Islet of Langerhans (tissue), 1 donor: ENCODE results near the gene KRTAP10-10.
"Not testable (repeated sequence)": the region's sequence is repeated elsewhere in the genome, so short reads cannot be mapped to it uniquely, and the experiment has no call there.

Experiments used
- FAIRE-seq: peaks from one replicate; lab custom pipeline; 2011; peaks lifted over from hg19 to GRCh38; lab: Jason Lieb, UNC

KRTAP10-10 gene

DNA sequence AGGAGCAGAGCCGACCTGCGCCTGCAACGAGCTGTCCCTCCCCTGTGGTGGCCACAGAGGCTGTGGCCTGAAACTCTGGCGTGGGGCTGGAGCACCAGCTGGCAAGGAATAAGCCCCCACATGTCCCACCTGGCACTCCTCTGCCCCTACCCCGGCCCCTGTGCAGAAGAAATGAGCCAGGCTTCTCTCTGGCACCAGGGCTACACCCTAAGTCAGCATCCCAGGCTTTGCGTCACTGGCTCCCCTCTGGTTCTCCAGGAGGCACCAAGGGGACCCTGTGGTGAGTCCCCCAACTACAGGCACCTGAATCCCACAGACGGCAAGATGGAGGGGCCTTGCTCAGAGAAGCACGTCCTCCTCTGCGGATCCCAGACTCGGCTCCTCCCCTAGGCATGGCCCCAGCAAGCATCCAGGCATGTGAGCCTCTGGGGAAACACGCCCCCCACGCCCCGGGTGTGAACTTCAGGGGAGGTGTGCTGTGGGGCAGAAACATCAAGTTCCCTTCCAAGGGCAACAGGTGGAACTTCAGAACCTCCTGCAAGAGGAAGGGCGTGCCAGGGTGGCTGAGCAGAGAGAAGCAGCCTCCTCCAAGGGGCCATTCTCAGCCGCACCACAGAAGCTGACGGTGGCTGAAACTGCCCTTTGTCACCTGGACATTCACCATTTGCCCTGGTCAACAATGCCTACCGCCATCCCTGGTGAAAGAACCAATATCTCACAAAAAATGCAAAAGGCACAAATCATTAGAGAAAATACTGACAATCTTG, 33.9 kb upstream of the KRTAP10-10 start:
- FAIRE-seq = no peak

DNA sequence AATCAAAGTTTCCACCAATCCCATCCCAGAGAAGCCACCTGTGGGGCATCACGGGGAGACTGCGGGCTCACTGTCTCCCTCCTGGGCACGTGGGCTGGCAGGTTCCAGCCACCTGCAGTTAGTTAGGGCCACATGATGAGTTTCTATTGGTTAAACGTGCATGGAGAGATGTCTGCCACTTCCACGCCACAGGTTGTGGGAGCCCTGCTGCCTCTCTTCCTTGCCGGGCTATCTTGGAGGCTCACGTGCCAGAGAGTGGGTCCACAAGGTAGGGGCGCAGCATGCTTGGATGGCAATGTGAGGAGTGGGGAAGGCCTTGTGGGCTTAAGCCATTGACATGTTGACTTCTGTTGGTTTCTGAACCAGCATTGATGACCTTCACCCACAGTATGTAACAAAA, 33.2 kb upstream of the KRTAP10-10 start:
- no peak for FAIRE-seq

DNA sequence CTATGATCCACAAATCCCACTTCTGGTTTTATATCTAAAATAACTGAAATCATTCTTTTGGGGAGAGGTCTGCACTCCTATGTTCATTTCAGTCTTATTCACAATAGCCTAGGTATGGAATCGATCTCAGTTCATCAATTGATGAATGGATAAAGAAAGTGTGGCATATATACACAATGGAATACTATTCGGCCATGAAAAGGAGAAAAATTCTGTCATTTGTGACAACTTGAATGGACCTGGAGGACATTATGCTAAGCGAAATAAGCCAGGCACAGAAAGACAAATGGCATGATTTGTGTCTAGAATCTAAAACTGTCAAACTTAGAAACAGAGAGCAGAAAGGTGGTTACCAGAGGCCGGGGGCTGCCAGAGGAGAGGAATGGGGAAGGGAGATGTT, 30.7 kb upstream of the KRTAP10-10 start:
- FAIRE-seq = no peak

DNA sequence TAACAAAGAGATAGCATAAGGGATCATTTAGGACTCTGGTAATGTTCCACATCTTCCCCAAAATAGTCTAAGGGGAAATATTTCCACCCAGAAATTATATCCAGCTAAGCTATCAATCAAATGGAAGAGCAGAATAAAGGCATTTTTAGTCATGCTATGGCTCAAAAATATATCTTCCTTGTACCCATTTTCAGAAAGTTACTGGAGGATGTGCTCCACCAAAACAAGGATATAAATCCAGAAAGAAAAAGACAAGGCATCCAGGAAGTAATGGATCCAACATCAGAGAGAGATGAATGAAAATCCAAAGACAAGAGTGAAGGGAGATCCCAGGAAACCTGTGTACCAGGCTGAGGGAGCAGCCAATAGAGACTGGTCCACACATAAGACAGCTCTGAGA, 28.0 kb upstream of the KRTAP10-10 start:
- FAIRE-seq = no peak

DNA sequence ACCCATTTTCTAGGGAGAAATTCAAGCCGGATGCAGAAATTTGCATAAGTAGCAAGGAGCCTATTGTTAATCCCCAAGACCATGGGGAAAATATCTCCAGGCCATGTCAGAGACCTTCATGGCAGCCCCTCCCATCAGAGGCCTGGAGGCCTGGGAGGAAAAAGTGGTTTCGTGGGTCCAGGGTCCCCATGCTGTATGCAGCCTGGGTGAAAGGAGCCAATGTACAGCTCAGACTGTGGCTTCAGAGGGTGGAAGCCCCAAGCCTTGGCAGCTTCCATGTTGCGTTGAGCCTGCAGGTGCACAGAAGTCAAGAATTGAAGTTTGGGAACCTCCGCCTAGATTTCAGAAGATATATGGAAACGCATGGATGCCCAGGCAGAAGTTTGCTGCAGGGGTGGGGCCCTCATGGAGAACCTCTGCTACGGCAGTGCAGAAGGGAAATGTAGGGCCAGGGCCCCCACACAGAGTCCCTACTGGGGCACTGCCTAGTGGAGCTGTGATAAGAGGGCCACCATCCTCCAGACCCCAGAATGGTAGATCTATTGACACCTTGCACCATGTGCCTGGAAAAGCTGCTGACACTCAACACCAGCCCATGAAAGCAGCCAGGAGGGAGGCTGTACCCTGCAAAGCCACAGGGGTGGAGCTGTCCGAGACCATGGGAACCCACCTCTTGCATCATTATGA, 26.9 kb upstream of the KRTAP10-10 start:
- not testable (repeated sequence) for FAIRE-seq

DNA sequence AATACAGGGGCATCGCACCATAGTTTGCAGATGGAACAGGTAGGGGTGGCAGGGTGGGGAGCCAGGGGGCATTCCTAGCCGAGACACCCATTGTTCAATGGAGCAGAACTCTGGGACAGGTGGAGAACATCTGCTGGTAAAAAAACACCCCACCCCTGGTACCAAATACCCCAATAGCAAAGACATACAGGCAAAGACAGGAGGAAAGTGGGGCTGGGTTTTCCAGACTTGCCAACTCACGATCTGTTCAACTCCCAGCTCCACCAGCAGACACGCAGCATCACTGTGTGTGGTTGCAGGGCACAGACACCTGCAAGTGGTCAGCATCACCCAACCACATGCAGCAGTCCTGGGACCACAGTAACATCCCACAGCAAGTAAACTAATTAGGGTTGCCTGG, 25.6 kb upstream of the KRTAP10-10 start:
- FAIRE-seq = no peak

DNA sequence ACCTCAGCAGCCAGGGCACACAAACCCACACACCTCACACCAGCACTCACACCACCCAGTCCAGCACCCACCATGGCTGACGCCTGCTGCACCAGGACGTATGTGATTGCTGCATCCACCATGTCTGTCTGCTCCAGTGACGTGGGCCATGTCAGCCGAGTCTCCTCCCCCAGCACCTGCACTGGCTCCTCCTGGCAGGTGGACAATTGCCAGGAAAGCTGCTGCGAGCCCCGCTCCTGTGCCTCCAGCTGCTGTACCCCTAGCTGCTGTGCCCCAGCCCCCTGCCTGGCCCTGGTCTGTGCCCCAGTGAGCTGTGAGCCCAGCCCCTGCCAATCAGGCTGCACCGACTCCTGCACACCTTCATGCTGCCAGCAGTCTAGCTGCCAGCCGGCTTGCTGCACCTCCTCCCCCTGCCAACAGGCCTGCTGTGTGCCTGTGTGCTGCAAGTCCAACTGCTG, 25.1 kb upstream of the KRTAP10-10 start, which contains the start of gene KRTAP10-8:
KRTAP10-8 (plus strand) TSS at position 51 of the 458 bp plus-strand sequence; CDS start at position 73, 22 bp downstream.
- no peak for FAIRE-seq

DNA sequence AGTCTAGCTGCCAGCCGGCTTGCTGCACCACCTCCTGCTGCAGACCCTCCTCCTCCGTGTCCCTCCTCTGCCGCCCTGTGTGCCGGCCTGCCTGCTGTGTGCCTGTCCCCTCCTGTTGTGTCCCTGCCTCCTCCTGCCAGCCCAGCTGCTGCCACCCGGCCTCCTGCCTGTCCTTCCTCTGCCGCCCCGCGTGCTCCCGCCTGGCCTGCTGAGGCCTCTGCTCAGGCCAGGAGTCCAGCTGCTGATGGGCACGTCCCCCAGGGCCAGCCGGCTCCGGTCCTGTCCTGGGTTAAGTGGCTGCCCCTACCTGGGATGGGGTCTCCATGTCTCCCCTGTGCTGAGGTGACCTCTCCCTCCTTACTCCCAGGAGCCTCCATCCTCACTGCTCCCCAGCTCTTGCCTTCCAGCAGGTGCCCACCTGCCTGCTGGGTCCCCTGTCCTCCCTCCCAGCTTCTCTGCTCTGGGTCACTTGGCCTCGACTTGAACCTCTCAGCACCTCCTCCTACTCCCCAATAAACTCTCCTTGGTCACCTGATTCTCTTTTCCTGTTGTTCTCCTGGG, 24.4 kb upstream of the KRTAP10-10 start:
- no peak for FAIRE-seq

DNA sequence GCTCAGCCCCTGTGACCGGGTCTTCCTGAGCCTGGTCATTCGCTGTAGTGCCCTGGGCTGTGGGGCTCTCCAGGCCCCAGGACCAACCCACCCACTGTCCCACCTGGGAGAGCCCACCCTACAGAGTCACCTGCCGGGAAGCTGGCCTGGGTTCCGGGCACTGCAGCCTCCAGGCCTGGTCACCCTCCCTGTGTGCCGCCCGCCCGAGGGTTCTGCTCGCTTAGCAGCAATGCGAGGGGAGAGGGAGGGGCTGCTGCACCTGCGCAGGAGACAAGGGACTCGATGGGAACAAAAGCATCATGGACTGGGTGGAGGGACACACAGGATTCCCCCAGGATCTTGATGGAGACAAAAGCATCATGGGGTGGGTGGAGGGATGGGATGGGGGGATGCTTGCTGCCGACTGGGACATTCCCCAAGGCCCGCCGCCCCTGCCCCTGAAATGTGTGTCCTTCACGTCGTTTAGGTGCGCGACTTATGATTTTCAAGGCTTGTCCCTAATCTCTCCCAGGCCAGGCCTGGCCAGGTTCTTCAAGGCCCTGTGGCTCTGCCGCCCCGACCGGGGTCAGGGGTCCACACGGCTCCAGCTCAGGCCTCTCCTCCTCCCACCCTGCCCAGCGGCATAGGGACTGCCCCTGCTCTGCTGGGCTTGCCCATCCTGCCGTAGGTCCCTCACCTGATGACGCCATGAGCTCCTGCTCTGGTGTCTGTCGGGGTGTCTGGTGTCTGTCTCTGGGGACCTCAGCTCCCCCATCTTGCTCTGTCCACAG, 23.6 kb upstream of the KRTAP10-10 start:
- no peak for FAIRE-seq

DNA sequence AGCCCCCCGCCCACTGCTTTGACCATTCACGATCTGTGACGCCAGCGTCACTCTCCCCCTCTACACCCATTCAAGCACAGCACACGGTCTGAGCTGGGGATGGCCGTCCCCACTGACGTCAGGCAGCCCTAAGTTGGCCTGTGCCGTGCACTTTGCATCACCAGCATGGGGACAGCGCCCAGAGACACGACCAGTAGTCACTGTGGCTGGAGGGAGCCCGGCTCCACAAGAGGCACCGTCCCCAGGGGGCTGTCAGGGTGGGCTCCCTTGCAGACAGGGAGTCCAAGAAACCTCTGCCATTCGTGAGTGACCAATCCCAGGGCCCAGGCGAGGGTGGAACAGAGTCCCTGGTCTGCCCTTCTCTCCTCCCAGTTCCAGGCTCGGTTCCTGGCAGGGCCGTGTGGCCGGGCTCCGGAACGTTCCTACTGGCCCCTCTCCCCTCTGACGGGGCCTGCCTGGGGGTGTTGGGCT, 23.0 kb upstream of the KRTAP10-10 start:
- no peak for FAIRE-seq

DNA sequence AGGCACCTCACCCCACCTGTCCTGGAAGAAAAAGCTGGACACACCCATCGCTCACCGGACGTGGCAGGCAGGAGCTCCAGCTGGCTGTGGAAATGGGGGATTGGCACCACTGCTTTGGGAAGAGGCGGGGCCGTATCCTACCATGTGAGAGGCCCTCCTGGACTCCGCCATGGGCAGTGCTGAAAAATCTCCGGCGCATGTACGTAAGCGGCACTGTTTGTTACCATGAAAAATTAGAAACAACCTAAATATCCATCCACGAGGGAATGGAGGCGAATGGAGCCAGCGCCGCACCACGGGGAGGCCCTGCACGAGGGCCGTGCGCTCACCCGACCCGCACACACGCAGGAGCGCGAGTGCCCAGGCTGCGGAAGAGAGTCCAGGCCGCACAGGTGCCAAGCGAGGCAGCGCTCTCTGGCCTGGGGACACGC, 22.2 kb upstream of the KRTAP10-10 start:
- FAIRE-seq = no peak

DNA sequence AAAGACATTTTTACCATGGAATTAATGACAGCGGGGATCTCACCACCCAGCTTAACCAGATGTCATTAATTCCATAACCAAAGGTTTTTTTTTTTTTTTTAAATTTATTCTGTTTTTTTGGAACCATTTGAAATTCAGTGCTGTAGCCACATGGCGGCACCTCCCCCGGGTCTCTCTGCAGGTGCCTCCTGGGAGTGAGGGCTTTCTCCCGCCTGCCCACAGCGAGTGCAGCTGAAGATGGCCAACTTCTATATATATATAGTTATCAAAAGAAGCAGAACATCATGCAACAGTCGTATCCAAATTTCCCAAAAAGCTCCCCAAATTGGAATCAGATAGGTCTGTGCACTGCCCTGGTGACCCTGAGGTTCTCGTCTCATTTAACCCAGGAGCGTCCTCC, 21.7 kb upstream of the KRTAP10-10 start:
- no peak for FAIRE-seq

DNA sequence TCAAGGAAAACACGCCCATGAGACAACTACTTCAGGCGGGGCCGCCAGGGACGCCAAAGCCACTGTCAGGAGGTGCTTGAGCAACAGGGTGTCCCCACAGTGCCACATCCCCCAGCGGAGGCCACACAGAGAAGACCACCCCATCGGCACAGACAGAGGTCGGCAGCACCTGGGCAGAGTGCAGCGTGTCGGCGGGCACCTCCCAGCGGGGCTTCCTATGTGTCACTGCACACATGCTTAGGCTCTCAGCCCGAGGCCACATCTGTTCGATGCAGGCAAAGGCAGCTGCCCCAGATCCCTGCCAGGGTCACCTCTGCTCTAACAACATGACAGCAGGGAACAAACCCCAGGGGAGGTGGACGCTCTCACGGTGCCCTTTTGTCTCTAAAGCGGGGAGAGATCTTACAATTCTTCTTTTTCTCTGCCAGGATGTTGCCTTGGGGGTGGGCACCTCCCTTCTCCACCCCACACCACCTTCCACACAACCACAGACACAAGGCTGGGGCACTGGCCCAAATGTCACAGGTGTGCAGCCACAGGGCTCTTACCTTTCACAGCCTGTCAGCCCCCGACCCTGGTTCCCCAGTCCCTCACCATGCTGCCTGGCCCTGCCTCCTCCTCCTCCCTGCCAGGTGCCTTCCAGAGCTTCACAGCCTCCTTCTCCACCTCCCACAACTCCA, 21.1 kb upstream of the KRTAP10-10 start:
- no peak for FAIRE-seq

DNA sequence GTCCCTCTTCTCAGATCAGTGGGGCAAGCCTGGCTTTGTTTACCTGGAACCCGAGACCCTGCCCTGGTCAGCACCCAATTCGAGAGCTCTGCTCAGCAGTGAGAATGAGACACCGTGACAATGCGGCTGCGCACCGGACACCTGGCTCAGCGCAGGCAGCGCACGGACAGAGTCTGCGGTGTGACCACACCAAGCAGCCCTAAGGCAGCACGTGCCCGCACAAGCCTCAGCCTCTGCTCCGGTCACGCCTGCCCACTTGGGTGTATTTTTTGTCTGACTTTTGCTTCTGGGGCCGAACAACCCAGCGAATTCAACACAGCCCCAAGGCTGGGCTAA, 20.6 kb upstream of the KRTAP10-10 start:
- no peak for FAIRE-seq

DNA sequence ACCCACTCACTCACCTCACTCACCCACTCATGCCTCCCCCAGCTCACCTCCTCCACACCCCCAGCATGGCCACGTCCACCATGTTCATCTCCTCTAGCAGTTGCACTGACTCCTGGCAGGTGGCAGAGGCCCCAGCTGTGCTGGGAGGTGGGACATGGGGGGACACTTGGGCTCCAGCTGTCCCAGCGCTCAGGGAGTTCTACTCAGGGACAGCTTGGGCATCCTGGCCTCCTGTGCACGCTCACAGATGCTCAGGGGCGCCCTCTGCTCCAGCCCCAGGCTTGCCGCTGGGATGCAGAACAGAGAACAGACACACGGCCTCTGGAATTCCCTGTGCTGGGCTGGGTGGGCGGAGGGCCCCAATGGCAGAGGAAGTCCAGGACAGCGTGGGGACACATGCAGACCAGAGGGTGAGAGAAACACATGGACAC, 20.1 kb upstream of the KRTAP10-10 start:
- no peak for FAIRE-seq

DNA sequence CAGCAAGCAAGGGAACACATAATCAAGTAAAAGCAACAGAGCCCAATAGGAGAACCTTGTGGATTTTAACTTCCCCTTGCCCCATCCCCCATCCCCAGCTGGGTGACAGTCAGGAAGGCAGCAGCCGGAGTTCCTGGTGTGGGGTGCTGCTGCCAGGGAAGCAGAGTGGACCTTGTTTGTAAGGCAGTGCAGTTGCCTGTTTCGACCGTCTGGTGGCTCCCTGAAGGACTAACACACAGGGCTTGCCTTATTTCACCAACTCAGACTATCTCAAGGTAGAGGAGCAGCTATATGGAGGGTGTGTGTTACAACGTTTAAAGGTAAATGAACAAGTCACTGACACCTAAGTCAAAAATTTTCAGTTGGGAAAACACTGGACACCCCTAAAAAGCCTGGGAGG, 18.7 kb upstream of the KRTAP10-10 start:
- no peak for FAIRE-seq

DNA sequence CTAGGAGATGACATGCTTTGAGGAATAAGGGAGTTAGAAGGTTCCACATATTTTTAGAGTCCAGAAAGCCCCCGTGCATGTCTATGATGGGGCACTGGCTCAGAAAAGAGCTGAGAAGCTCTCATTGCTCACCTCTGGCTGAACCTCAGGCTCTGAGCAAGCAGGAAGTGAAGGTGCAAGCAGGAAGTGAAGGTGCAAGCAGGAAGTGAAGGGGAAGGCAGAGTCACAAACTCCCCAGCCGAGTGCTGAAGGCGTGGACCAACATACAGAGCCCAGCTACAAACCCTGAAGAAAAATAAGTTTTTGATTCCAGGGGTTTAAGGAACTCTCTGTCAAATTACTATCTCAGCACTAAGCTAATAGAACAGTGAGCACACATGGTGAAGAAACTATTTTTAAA, 18.2 kb upstream of the KRTAP10-10 start:
- no peak for FAIRE-seq

DNA sequence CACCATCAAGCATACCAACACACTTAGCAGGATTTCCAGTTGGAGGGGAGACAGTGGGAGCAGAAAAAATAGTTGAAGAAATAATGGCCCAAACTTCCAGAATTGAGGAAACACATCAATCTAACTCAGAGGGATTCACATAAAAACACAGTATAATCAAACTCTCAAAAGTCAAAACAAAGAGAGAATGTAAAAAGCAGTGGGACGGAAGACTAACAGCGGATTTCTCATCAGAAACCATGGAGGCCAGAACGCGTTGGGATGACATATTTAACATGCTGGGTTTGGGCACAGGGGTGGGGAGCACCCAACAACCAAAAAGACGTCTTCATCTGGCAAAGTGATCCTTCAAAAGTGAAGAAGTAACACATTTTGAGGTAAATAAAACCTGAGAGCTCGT, 17.3 kb upstream of the KRTAP10-10 start:
- no peak for FAIRE-seq

DNA sequence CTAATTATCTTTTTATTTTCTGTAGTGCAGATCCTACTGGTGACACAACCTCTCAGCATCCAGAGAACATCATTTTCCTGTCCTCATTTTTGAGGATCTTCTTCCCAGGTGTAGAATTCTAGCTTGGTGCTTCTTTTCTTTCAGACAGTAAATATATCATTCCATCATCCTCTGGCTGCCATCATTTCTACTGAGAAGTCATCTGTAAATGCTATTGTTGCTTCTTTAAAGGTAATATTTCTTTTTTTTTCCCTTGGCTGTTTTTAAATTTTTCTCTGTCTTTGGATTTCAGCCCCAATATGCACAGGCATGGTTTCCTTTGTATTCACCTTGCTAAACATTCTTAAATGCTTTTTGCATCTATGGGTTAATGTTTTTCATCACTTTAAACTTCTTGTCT, 13.6 kb upstream of the KRTAP10-10 start:
- no peak for FAIRE-seq

DNA sequence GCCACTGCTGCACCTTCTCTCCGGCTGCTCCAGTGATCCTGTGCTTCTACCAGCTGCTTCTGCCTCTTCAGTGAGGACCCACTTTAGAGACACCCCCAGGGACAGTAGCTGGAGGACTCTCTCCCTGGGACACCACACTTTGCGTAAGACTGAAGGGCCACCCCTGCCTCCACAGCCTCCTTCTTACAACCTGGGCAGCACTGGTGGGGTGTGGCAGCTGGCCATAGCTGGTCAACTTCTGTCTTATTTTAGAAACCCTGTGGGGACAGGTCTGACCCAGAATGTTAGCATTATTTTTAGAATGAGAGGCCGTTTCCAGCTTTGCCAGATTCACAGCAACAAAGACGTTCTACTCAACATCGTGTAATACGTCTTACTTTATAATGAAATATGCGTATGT, 11.4 kb upstream of the KRTAP10-10 start:
- no peak for FAIRE-seq

DNA sequence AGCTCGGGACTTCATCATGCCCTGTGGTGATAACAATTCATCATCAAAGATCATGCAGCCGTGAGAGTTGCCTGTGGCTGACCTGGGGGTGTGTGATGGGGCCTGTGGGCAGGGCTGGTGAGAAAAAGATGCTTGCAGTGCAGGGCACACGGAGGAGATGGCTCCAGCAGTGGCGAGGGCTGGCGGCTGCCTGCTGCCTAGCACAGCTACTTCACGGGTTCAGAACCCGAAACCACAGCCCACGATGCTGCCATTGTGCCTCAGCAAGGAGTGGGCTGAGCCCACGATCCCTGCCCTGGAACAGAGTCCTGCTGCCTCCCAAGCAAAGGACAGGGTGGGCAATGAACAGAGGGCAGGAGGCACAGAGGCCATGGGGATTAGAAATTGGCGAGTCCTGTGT, 10.9 kb upstream of the KRTAP10-10 start:
- no peak for FAIRE-seq

DNA sequence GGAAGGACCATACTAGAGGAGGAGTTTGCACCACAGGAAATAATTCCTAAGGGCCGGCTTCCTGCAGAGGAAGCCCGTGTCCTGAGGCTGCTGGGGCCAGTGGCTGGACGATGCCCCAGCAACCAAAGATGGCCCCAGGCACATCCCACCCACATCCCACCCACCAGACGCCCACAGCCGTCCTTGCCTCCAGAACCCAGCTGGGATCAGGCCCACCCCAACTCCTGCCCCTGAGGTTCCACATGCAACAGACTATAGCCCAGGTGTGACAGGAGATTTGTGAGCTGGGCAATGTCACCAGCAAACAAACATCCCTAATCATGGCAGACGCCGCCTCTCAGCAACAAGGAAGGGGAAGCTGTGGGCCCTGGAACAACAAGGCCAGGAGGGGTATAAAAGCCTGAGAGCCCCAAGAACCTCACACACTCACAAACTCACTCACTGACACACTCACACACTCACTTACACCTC, 10.4 kb upstream of the KRTAP10-10 start, which contains the start of gene KRTAP10-9:
KRTAP10-9 (plus strand) TSS at position 421 of the 471 bp plus-strand sequence. CDS start 79 bp downstream, outside the sequence.
- FAIRE-seq = no peak
